ENCODE measurements around the gene STMN3. TPM values are rescaled to one million over a fixed set of nuclear protein-coding genes. Genes with fewer than 3 reads are reported as not detected.
A peak's percentile ranks its signal among the peaks of the same experiment; 100 is the strongest.

Gene STMN3
- total and polyA plus RNA-seq, 2 of the 8 experiments (the other 6 are each of a cell fraction or from before 2014, with no cell fraction given) = 51.5 to 63.1 TPM

GRCh38 chr20:63696628-63697356 lies 43.6 kb upstream of the STMN3 start, which contains the start of gene TNFRSF6B:
Gene TNFRSF6B, plus strand, starts transcription at chr20:63696652. Its CDS starts 116 bp downstream, at chr20:63696768.
- Histone ChIP-seq H3K36me3 (ENCODE audit: control insufficient read depth in 2 of 4, insufficient read depth in 4 of 4, low read length in 3 of 4) (peaks cover 0 to 3% (median 0%) of the 10 kb centered on the region in 4 experiments; a peak in 1 of 8 replicates), H3K4me3 (ENCODE audit: extremely low read depth in 1 of 4, insufficient read depth in 2 of 4, low read depth in 3 of 4, low read length in 4 of 4) (peak within 1 kb of the TSS in 3 of 4 experiments; percentile 18 to 45 (median 32); a peak in 7 of 8 replicates)
- TF ChIP-seq BCL11A (IDR thresholded peaks at IDR 0.05; ENCODE audit: low read depth in 2 of 2, low read length in 2 of 2) = no peak
- no peak for TF ChIP-seq HDAC2 (IDR thresholded peaks at IDR 0.05; ENCODE audit: borderline replicate concordance in 1 of 2, low read depth in 2 of 2, low read length in 2 of 2)
- TF ChIP-seq ASH2L (IDR thresholded peaks at IDR 0.05; ENCODE audit: low read length) = no peak
- TF ChIP-seq POLR2A (IDR thresholded peaks at IDR 0.05; ENCODE audit: control extremely low read depth in 1 of 2, low read depth in 2 of 2, low read length in 2 of 2) = peak in 1 of 2 experiments; percentile 57; a peak in 2 of 3 replicates
- TF ChIP-seq JUND (IDR thresholded peaks at IDR 0.05; ENCODE audit: low read length) = no peak
- TF ChIP-seq RXRA (IDR thresholded peaks at IDR 0.05; ENCODE audit: insufficient read depth, low read depth, low read length) = no peak
- peak; percentile 64 for TF ChIP-seq POLR2AphosphoS5 (IDR thresholded peaks at IDR 0.05; ENCODE audit: low read depth, low read length)
- TF ChIP-seq ZNF274 (IDR thresholded peaks at IDR 0.05; ENCODE audit: borderline replicate concordance, extremely low read depth, low read length) = no peak
- 0 out of 2 replicates have a peak, but pooled peaks have one; percentile 8 for TF ChIP-seq PHF8 (conservative IDR thresholded peaks at IDR 0.05; ENCODE audit: low read depth, low read length)
- TF ChIP-seq KDM5A (IDR thresholded peaks at IDR 0.05; ENCODE audit: low read length) = no peak
- TF ChIP-seq KDM1A (IDR thresholded peaks at IDR 0.05; ENCODE audit: borderline replicate concordance, low read length) = 0 out of 2 replicates have a peak, but pooled peaks have one; percentile 1
- TF ChIP-seq SIRT6 (IDR thresholded peaks at IDR 0.05; ENCODE audit: low read length) = no peak

More at GRCh38 chr20:63696628-63697356, 43.6 kb upstream of the STMN3 start, which contains the start of gene TNFRSF6B:
- Histone ChIP-seq H3K23me2 (ENCODE audit: low read depth, low read length) (peaks cover 8% of the 10 kb centered on the region; the same call in 1 of the 2 replicates), H3K79me2 (ENCODE audit: control insufficient read depth in 1 of 2, insufficient read depth in 2 of 2, low read length in 2 of 2) (no peaks in the 10 kb centered on the region), H2BK5ac (ENCODE audit: low read depth, low read length) (peak within 1 kb of the TSS; percentile 60), H4K5ac (ENCODE audit: insufficient read length, low read depth, low read length) (peak within 1 kb of the TSS; percentile 21), H2AK5ac (ENCODE audit: low read depth, low read length) (no peak within 1 kb of the TSS), H2AFZ (ENCODE audit: low read length) (no peak within 1 kb of the TSS), H2BK20ac (ENCODE audit: low read length) (no peak within 1 kb of the TSS), H2BK12ac (ENCODE audit: low read depth, low read length) (peak within 1 kb of the TSS; percentile 17; the same call in 1 of the 2 replicates), H3K27me3 (replicated peaks in 1 of 4; ENCODE audit: control insufficient read depth in 3 of 4, extremely low read depth in 1 of 4, insufficient read depth in 3 of 4, low read length in 3 of 4) (no peaks in the 10 kb centered on the region), H3K79me1 (ENCODE audit: low read depth, low read length) (no peaks in the 10 kb centered on the region), H3K4me1 (replicated peaks in 1 of 4; ENCODE audit: control insufficient read depth in 3 of 4, insufficient read depth in 4 of 4, low read length in 3 of 4) (peaks cover 0 to 12% (median 7%) of the 10 kb centered on the region in 4 experiments; a peak in 4 of 7 replicates), H3K4ac (replicated peaks; ENCODE audit: insufficient read length, low read depth, low read length) (no peak within 1 kb of the TSS), H3K23ac (ENCODE audit: insufficient read length) (no peak within 1 kb of the TSS), H3K14ac (ENCODE audit: insufficient read length) (no peak within 1 kb of the TSS), H3K4me2 (ENCODE audit: insufficient read depth in 1 of 2, low read depth in 2 of 2, low read length in 2 of 2) (peak within 1 kb of the TSS; percentile 58 to 65), H4K91ac (replicated peaks; ENCODE audit: insufficient read length, low read length) (peak within 1 kb of the TSS; percentile 55), H2BK15ac (ENCODE audit: low read length) (peak within 1 kb of the TSS; percentile 95; the same call in 1 of the 2 replicates), H3K9ac (replicated peaks in 1 of 4; ENCODE audit: extremely low read depth in 1 of 4, low read depth in 3 of 4, low read length in 3 of 4) (0 out of 7 replicates have a peak within 1 kb of the TSS, but pooled peaks of 1 of the 4 experiments have one; percentile 2), H2BK120ac (replicated peaks; ENCODE audit: low read depth, low read length) (no peak within 1 kb of the TSS), H3K56ac (replicated peaks; ENCODE audit: insufficient read length, low read depth, low read length) (no peak within 1 kb of the TSS), H4K8ac (ENCODE audit: extremely low read depth, insufficient read depth, low read length) (peak within 1 kb of the TSS; percentile 95), H3K18ac (ENCODE audit: extremely low read depth, low read length) (peak within 1 kb of the TSS; percentile 78), H4K20me1 (replicated peaks in 1 of 2; ENCODE audit: control insufficient read depth in 1 of 2, insufficient read depth in 2 of 2, low read length in 2 of 2) (peaks cover 0 to 15% of the 10 kb centered on the region in 2 experiments), H3K27ac (ENCODE audit: low read depth, low read length) (no peak within 1 kb of the TSS), H3K9me3 (ENCODE audit: insufficient read depth in 2 of 2, low read depth in 1 of 2, low read length in 1 of 2) (no peaks in the 10 kb centered on the region; a peak in 1 of 4 replicates)
- peak in 1 of 2 experiments; percentile 78 for DNase-seq (ENCODE audit: low read depth in 1 of 2, low spot score in 2 of 2)
- FAIRE-seq = no peak
- ChIA-PET CTCF (ENCODE audit: partially characterized antibody) (interaction anchor here (0.6 to 2.4 kb wide), 7 partner anchors 11 to 159 kb away, joined by 3 to 8 read pairs (median 4); partner anchors contain the start of genes ARFRP1, PTK6 and ZGPAT), POLR2A (ENCODE audit: partially characterized antibody) (interaction anchor here (0.6 to 4.2 kb wide), 16 partner anchors 9 to 213 kb away, joined by 3 to 49 read pairs (median 4); partner anchors contain the start of genes ARFRP1, GMEB2, LIME1 and RTEL1)
- 40% methylated on average over 44 of the region's 52 CpGs; no CpG with 5 or more reads in 1 of the 2 experiments for WGBS, 2 experiments (ENCODE audit: extremely low coverage in 1 of 2, insufficient coverage in 1 of 2, insufficient read length in 1 of 2, insufficient replicate concordance in 2 of 2, low coverage in 1 of 2, low lambda C conversion rate in 2 of 2, missing lambda C conversion rate in 1 of 2)

Data from H1 (cell line).